GM23338 (cell line): ENCODE data around the gene ZNF695. TPM values are rescaled to one million over a fixed set of nuclear protein-coding genes. Genes with fewer than 3 reads are reported as not detected.

Source experiments
- ATAC-seq: fragments of 200-7000 bp; cut with Tn5 transposase; 3 replicates; pipeline ENCODE4 v1.9.1; 2020
- DNase-seq: peaks from one replicate; pipeline ENCODE4 v3.0.0-alpha.2; 2015; ENCODE audit warnings: low spot score
- H2AFZ ChIP-seq: fragments of 200-600 bp; sonication (generic); 2 replicates; pipeline ENCODE4 v1.8.0; 2016; ENCODE audit warnings: antibody characterized with exemption, mild to moderate bottlenecking, moderate library complexity
- H3F3A ChIP-seq: fragments of 200-600 bp; sonication (generic); replicated peaks from 2 replicates; pipeline ENCODE4 v1.8.0; 2017; ENCODE audit warnings: antibody characterized with exemption, mixed run types, low read depth
- H3K27ac ChIP-seq: fragments of 200-600 bp; sonication (generic); 2 replicates; pipeline ENCODE4 v1.6.1; 2016; ENCODE audit warnings: low read depth
- H3K27me3 ChIP-seq: fragments of 200-600 bp; sonication (generic); 2 replicates; pipeline ENCODE4 v1.8.0; 2016; ENCODE audit warnings: mild to moderate bottlenecking, mixed run types, moderate library complexity; ENCODE audit not compliant: insufficient read depth
- H3K36me3 ChIP-seq: fragments of 200-600 bp; sonication (generic); 2 replicates; pipeline ENCODE4 v1.8.0; 2016; ENCODE audit warnings: mild to moderate bottlenecking; ENCODE audit not compliant: insufficient read depth
- H3K4me1 ChIP-seq: fragments of 200-600 bp; sonication (generic); 2 replicates; pipeline ENCODE4 v1.8.0; 2016; ENCODE audit warnings: mild to moderate bottlenecking, moderate library complexity; ENCODE audit not compliant: insufficient read depth
- H3K4me2 ChIP-seq: fragments of 200-600 bp; sonication (generic); 2 replicates; pipeline ENCODE4 v1.7.1; 2017; ENCODE audit warnings: mixed run types
- H3K4me3 ChIP-seq: fragments of 200-600 bp; sonication (generic); 2 replicates; pipeline ENCODE4 v1.6.1; 2016; ENCODE audit warnings: mixed run types
- H3K79me2 ChIP-seq: fragments of 200-600 bp; sonication (generic); replicated peaks from 2 replicates; pipeline ENCODE4 v1.8.0; 2017; ENCODE audit warnings: mild to moderate bottlenecking; ENCODE audit not compliant: insufficient read depth
- H3K9me2 ChIP-seq: fragments of 200-600 bp; sonication (generic); 2 replicates; pipeline ENCODE4 v1.8.0; 2017; ENCODE audit not compliant: insufficient read depth
- H4K20me1 ChIP-seq: fragments of 200-600 bp; sonication (generic); replicated peaks from 2 replicates; pipeline ENCODE4 v1.8.0; 2017; ENCODE audit warnings: mild to moderate bottlenecking; ENCODE audit not compliant: insufficient read depth
- H3K27ac Mint-ChIP-seq: 2 replicates; pipeline ENCODE4 v1.8.0; 2020; ENCODE audit warnings: inconsistent platforms, mild to moderate bottlenecking, moderate library complexity, mixed read lengths
- H3K27me3 Mint-ChIP-seq: 3 replicates; pipeline ENCODE4 v1.8.0; 2022; ENCODE audit warnings: low read depth, mild to moderate bottlenecking, moderate library complexity, mixed read lengths, inconsistent platforms; ENCODE audit not compliant: insufficient read depth, poor library complexity
- H3K36me3 Mint-ChIP-seq: 3 replicates; pipeline ENCODE4 v1.8.0; 2021; ENCODE audit warnings: low read depth, mild to moderate bottlenecking, inconsistent platforms, moderate library complexity, mixed read lengths
- H3K4me1 Mint-ChIP-seq: 3 replicates; pipeline ENCODE4 v1.8.0; 2020; ENCODE audit warnings: mild to moderate bottlenecking, inconsistent platforms, mixed read lengths
- H3K4me3 Mint-ChIP-seq: 3 replicates; pipeline ENCODE4 v1.8.0; 2021; ENCODE audit warnings: moderate library complexity, mild to moderate bottlenecking, inconsistent platforms, mixed read lengths
- H3K9me3 Mint-ChIP-seq: 3 replicates; pipeline ENCODE4 v1.8.0; 2020; ENCODE audit warnings: moderate library complexity, mild to moderate bottlenecking, inconsistent platforms, mixed read lengths
- CREB1 ChIP-seq: fragments of 250-450 bp; sonication (Bioruptor Pico); IDR thresholded peaks from 2 replicates; pipeline ENCODE4 v1.5.0; 2020; ENCODE audit warnings: low read depth, mild to moderate bottlenecking, moderate library complexity
- EZH2 ChIP-seq: fragments of 200-600 bp; sonication (generic); IDR thresholded peaks from one replicate; pipeline ENCODE4 v1.8.0; 2017; ENCODE audit warnings: antibody characterized with exemption, mild to moderate bottlenecking, low read depth; ENCODE audit not compliant: unreplicated experiment
- EZH2phosphoT487 ChIP-seq: fragments of 200-600 bp; sonication (generic); IDR thresholded peaks from one replicate; pipeline ENCODE4 v1.8.1; 2018; ENCODE audit warnings: antibody characterized with exemption; ENCODE audit not compliant: unreplicated experiment
- JUNB ChIP-seq: IDR thresholded peaks from one replicate; pipeline ENCODE4 v1.6.1; 2016; ENCODE audit warnings: antibody characterized with exemption; ENCODE audit not compliant: unreplicated experiment
- NANOG ChIP-seq: IDR thresholded peaks from 2 replicates; pipeline ENCODE4 v1.6.1; 2016; ENCODE audit warnings: antibody characterized with exemption, borderline replicate concordance
- POLR2AphosphoS5 ChIP-seq: IDR thresholded peaks from 2 replicates; pipeline ENCODE4 v1.6.1; 2016; ENCODE audit warnings: antibody characterized with exemption, low read depth
- STAT1 ChIP-seq: IDR thresholded peaks from one replicate; pipeline ENCODE4 v1.6.1; 2016; ENCODE audit warnings: antibody characterized with exemption; ENCODE audit not compliant: unreplicated experiment
- ZNF114 ChIP-seq: fragments of 250-450 bp; sonication (Bioruptor Pico); IDR thresholded peaks from 2 replicates; pipeline ENCODE4 v1.5.0; 2020; ENCODE audit warnings: mild to moderate bottlenecking, moderate library complexity
- ZNF331 ChIP-seq: fragments of 250-450 bp; sonication (Bioruptor Pico); IDR thresholded peaks from 2 replicates; pipeline ENCODE4 v1.5.0; 2020; ENCODE audit warnings: low read depth, mild to moderate bottlenecking, moderate library complexity
- polyA plus RNA-seq: library from polyadenylated mRNA; unstranded; fragments of >200 nt; fragmentation: Nextera tagmentation; extraction: Ambion mirVana; gene quantifications from 2 replicates; pipeline ENCODE4 v1.2.1, GENCODE V29; 2016
- total RNA-seq: library from RNA; depleted of rRNA; stranded (reverse); fragments of >200 nt; shearing (Covaris generic); gene quantifications from 2 replicates; pipeline ENCODE4 v1.2.3, GENCODE V29; 2014
- TF ChIP-seq, protein P1 (sequence below), 2 experiments: fragments of 200-600 bp in 1 of 2; sonication (generic) in 1 of 2; conservative IDR thresholded peaks; 2 replicates each; pipeline versions ENCODE4 v1.5.1 to v1.6.1; 2016 to 2017; ENCODE audit warnings: antibody characterized with exemption in 2 of 2, low read depth in 2 of 2, mild to moderate bottlenecking in 2 of 2, moderate library complexity in 1 of 2
- TF ChIP-seq, protein P2 (sequence below): IDR thresholded peaks from 2 replicates; pipeline ENCODE4 v1.6.1; 2016; ENCODE audit warnings: antibody characterized with exemption
- TF ChIP-seq, protein P3 (sequence below): fragments of 250-450 bp; sonication (Bioruptor Pico); IDR thresholded peaks from 2 replicates; pipeline ENCODE4 v1.5.0; 2020; ENCODE audit warnings: mild to moderate bottlenecking, moderate library complexity
- TF ChIP-seq, protein P4 (sequence below): IDR thresholded peaks from one replicate; pipeline ENCODE4 v1.6.1; 2018; ENCODE audit warnings: antibody characterized with exemption; ENCODE audit not compliant: unreplicated experiment

The ZNF695 gene
- total and polyA plus RNA-seq, 2 experiments from 2014 or later: 26.5 to 34.2 TPM

DNA sequence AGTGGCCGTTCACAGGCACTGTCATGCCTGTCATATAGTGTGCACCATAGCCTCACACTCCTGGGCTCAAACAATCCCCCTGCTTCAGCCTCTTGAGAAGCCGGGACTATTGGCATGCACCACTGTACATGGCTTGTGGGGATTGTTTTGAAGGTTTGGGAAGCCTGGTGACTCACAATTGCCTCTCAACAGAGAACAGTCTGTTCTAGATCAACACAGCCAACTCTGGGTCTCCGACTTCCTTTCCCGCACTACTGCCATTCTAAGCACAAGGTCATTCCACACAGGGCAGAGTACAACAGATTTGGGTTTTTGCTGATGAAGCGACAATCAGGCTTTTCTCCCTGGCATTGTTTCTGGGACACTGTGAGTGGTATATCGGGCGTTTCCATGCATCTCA, 60.6 kb downstream of the ZNF695 start:
- TF ChIP-seq EZH2phosphoT487 (no peak), ZNF331 (CRISPR knock-in tag) (no peak), CREB1 (CRISPR knock-in tag) (no peak), POLR2AphosphoS5 (no peak), STAT1 (no peak), NANOG (no peak), ZNF114 (CRISPR knock-in tag) (no peak), JUNB (no peak), EZH2 (no peak)
- TF ChIP-seq, protein P1, sequence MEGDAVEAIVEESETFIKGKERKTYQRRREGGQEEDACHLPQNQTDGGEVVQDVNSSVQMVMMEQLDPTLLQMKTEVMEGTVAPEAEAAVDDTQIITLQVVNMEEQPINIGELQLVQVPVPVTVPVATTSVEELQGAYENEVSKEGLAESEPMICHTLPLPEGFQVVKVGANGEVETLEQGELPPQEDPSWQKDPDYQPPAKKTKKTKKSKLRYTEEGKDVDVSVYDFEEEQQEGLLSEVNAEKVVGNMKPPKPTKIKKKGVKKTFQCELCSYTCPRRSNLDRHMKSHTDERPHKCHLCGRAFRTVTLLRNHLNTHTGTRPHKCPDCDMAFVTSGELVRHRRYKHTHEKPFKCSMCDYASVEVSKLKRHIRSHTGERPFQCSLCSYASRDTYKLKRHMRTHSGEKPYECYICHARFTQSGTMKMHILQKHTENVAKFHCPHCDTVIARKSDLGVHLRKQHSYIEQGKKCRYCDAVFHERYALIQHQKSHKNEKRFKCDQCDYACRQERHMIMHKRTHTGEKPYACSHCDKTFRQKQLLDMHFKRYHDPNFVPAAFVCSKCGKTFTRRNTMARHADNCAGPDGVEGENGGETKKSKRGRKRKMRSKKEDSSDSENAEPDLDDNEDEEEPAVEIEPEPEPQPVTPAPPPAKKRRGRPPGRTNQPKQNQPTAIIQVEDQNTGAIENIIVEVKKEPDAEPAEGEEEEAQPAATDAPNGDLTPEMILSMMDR (conservative IDR thresholded peaks at IDR 0.05; ENCODE audit: low read depth in 2 of 2): no peak
- TF ChIP-seq, protein P2, sequence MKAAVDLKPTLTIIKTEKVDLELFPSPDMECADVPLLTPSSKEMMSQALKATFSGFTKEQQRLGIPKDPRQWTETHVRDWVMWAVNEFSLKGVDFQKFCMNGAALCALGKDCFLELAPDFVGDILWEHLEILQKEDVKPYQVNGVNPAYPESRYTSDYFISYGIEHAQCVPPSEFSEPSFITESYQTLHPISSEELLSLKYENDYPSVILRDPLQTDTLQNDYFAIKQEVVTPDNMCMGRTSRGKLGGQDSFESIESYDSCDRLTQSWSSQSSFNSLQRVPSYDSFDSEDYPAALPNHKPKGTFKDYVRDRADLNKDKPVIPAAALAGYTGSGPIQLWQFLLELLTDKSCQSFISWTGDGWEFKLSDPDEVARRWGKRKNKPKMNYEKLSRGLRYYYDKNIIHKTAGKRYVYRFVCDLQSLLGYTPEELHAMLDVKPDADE: no peak
- TF ChIP-seq, protein P3, sequence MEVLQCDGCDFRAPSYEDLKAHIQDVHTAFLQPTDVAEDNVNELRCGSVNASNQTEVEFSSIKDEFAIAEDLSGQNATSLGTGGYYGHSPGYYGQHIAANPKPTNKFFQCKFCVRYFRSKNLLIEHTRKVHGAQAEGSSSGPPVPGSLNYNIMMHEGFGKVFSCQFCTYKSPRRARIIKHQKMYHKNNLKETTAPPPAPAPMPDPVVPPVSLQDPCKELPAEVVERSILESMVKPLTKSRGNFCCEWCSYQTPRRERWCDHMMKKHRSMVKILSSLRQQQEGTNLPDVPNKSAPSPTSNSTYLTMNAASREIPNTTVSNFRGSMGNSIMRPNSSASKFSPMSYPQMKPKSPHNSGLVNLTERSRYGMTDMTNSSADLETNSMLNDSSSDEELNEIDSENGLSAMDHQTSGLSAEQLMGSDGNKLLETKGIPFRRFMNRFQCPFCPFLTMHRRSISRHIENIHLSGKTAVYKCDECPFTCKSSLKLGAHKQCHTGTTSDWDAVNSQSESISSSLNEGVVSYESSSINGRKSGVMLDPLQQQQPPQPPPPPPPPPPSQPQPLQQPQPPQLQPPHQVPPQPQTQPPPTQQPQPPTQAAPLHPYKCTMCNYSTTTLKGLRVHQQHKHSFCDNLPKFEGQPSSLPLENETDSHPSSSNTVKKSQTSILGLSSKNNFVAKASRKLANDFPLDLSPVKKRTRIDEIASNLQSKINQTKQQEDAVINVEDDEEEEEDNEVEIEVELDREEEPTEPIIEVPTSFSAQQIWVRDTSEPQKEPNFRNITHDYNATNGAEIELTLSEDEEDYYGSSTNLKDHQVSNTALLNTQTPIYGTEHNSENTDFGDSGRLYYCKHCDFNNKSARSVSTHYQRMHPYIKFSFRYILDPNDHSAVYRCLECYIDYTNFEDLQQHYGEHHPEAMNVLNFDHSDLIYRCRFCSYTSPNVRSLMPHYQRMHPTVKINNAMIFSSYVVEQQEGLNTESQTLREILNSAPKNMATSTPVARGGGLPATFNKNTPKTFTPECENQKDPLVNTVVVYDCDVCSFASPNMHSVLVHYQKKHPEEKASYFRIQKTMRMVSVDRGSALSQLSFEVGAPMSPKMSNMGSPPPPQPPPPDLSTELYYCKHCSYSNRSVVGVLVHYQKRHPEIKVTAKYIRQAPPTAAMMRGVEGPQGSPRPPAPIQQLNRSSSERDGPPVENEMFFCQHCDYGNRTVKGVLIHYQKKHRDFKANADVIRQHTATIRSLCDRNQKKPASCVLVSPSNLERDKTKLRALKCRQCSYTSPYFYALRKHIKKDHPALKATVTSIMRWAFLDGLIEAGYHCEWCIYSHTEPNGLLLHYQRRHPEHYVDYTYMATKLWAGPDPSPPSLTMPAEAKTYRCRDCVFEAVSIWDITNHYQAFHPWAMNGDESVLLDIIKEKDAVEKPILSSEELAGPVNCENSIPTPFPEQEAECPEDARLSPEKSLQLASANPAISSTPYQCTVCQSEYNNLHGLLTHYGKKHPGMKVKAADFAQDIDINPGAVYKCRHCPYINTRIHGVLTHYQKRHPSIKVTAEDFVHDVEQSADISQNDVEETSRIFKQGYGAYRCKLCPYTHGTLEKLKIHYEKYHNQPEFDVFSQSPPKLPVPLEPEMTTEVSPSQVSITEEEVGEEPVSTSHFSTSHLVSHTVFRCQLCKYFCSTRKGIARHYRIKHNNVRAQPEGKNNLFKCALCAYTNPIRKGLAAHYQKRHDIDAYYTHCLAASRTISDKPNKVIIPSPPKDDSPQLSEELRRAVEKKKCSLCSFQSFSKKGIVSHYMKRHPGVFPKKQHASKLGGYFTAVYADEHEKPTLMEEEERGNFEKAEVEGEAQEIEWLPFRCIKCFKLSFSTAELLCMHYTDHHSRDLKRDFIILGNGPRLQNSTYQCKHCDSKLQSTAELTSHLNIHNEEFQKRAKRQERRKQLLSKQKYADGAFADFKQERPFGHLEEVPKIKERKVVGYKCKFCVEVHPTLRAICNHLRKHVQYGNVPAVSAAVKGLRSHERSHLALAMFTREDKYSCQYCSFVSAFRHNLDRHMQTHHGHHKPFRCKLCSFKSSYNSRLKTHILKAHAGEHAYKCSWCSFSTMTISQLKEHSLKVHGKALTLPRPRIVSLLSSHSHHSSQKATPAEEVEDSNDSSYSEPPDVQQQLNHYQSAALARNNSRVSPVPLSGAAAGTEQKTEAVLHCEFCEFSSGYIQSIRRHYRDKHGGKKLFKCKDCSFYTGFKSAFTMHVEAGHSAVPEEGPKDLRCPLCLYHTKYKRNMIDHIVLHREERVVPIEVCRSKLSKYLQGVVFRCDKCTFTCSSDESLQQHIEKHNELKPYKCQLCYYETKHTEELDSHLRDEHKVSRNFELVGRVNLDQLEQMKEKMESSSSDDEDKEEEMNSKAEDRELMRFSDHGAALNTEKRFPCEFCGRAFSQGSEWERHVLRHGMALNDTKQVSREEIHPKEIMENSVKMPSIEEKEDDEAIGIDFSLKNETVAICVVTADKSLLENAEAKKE (CRISPR knock-in tag): no peak
- TF ChIP-seq, protein P4, sequence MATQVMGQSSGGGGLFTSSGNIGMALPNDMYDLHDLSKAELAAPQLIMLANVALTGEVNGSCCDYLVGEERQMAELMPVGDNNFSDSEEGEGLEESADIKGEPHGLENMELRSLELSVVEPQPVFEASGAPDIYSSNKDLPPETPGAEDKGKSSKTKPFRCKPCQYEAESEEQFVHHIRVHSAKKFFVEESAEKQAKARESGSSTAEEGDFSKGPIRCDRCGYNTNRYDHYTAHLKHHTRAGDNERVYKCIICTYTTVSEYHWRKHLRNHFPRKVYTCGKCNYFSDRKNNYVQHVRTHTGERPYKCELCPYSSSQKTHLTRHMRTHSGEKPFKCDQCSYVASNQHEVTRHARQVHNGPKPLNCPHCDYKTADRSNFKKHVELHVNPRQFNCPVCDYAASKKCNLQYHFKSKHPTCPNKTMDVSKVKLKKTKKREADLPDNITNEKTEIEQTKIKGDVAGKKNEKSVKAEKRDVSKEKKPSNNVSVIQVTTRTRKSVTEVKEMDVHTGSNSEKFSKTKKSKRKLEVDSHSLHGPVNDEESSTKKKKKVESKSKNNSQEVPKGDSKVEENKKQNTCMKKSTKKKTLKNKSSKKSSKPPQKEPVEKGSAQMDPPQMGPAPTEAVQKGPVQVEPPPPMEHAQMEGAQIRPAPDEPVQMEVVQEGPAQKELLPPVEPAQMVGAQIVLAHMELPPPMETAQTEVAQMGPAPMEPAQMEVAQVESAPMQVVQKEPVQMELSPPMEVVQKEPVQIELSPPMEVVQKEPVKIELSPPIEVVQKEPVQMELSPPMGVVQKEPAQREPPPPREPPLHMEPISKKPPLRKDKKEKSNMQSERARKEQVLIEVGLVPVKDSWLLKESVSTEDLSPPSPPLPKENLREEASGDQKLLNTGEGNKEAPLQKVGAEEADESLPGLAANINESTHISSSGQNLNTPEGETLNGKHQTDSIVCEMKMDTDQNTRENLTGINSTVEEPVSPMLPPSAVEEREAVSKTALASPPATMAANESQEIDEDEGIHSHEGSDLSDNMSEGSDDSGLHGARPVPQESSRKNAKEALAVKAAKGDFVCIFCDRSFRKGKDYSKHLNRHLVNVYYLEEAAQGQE: no peak
- H3K4me1 ChIP-seq: peaks cover 20% of the 10 kb centered on the region
- no peaks in the 10 kb centered on the region for H3K36me3 ChIP-seq
- Mint-ChIP-seq H3K4me1 (peaks cover 13% of the 10 kb centered on the region; the same call in 2 of the 3 replicates), H3K9me3 (no peaks in the 10 kb centered on the region; the same call in 2 of the 3 replicates), H3K27ac (peak overlapping the region; percentile 24; the same call in 1 of the 2 replicates), H3K27me3 (peaks cover 2% of the 10 kb centered on the region), H3K4me3 (no peak overlapping the region), H3K36me3 (peaks cover 23% of the 10 kb centered on the region)
- H2AFZ ChIP-seq: no peak overlapping the region
- no peaks in the 10 kb centered on the region for H3K9me2 ChIP-seq
- no peak overlapping the region for H3K4me3 ChIP-seq
- H3F3A ChIP-seq: no peaks in the 10 kb centered on the region
- no peaks in the 10 kb centered on the region for H3K79me2 ChIP-seq
- ATAC-seq (no peak; the same call in 2 of the 3 replicates), DNase-seq (no peak)
- H4K20me1 ChIP-seq: no peaks in the 10 kb centered on the region
- H3K4me2 ChIP-seq: no peak overlapping the region
- H3K27ac ChIP-seq: no peak overlapping the region
- H3K27me3 ChIP-seq: no peaks in the 10 kb centered on the region
